Thoracic aorta (tissue), 2 donors: ENCODE data around the gene CARMIL1. TPM values are rescaled to one million over a fixed set of nuclear protein-coding genes. Genes with fewer than 3 reads are reported as not detected.
"Not testable (repeated sequence)": the region's sequence is repeated elsewhere in the genome, so short reads cannot be mapped to it uniquely, and the experiment has no call there.

ENCODE experiments used
- ATAC-seq: fragments of 150-250 bp; one replicate; pipeline ENCODE4 v1.8.0; 2017; ENCODE audit warnings: low read depth; ENCODE audit not compliant: insufficient number of reproducible peaks, low FRiP score
- DNase-seq: peaks from one replicate; pipeline ENCODE4 v3.0.0-alpha.2; 2020; ENCODE audit warnings: low spot score
- H3K27ac ChIP-seq, 2 donors: fragments of 200-600 bp; sonication (generic); 1 replicate in 1 of 2; 2 replicates in 1 of 2; pipeline ENCODE4 v1.5.1; 2016; ENCODE audit warnings: mild to moderate bottlenecking in 2 of 2, moderate library complexity in 2 of 2
- H3K27me3 ChIP-seq: fragments of 200-600 bp; sonication (generic); replicated peaks from 2 replicates; pipeline ENCODE4 v1.6.0; 2016; ENCODE audit warnings: mild to moderate bottlenecking; ENCODE audit not compliant: insufficient read depth
- H3K36me3 ChIP-seq: fragments of 200-600 bp; sonication (generic); one replicate; pipeline ENCODE4 v1.5.1; 2016
- H3K4me1 ChIP-seq, 2 donors: fragments of 200-600 bp; sonication (generic); 1 replicate in 1 of 2; 2 replicates in 1 of 2; pipeline versions ENCODE4 v1.5.1 to v1.6.0; 2016; ENCODE audit warnings: low read depth in 2 of 2, mild to moderate bottlenecking in 1 of 2; ENCODE audit not compliant: control insufficient read depth in 1 of 2
- H3K4me3 ChIP-seq: fragments of 200-600 bp; sonication (generic); 2 replicates; pipeline ENCODE4 v1.5.1; 2016; ENCODE audit warnings: mild to moderate bottlenecking
- H3K9me3 ChIP-seq: fragments of 200-600 bp; sonication (generic); 2 replicates; pipeline ENCODE4 v1.5.1; 2016
- total RNA-seq, 2 donors: library from RNA; depleted of rRNA; stranded (reverse); fragments of >200 nt; gene quantifications; one replicate each; pipeline versions ENCODE4 v1.1.0 to v1.2.3, GENCODE V29; 2016
- TF ChIP-seq, protein P1 (sequence below): fragments of 200-600 bp; sonication (generic); IDR thresholded peaks from one replicate; pipeline ENCODE4 v1.5.1; 2019; ENCODE audit warnings: antibody characterized with exemption

Gene CARMIL1
- total RNA-seq, 2 donors from 2014 or later: 60.4 to 63.0 TPM

DNA sequence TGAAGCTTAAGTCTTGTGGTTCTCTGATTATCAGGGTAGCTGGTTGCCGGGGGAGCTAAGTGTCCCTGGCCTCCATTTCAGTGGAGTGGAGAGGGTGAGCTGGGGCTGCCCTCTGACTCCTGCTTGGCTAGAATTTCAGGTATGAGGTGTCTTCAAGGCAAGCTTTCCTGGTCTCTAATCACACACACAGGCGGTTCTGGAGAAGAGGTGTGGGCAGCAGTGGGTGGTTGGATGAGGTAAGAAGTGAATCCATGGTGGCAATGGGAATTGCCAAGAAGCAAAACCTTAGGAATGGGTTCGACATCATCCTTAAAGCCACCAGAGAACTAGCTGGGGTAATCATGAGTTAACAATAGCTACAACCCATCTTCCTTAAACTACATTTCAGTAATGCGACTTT is 157.6 kb downstream of the CARMIL1 start:
- H3K9me3 ChIP-seq: no peaks in the 10 kb centered on the region
- peaks cover 0 to 3% of the 10 kb centered on the region in 2 donors for H3K4me1 ChIP-seq
- H3K27ac ChIP-seq: no peak overlapping the region
- H3K4me3 ChIP-seq: no peak overlapping the region
- H3K27me3 ChIP-seq: no peaks in the 10 kb centered on the region
- DNase-seq (no peak), ATAC-seq (no peak)
- TF ChIP-seq, protein P1, sequence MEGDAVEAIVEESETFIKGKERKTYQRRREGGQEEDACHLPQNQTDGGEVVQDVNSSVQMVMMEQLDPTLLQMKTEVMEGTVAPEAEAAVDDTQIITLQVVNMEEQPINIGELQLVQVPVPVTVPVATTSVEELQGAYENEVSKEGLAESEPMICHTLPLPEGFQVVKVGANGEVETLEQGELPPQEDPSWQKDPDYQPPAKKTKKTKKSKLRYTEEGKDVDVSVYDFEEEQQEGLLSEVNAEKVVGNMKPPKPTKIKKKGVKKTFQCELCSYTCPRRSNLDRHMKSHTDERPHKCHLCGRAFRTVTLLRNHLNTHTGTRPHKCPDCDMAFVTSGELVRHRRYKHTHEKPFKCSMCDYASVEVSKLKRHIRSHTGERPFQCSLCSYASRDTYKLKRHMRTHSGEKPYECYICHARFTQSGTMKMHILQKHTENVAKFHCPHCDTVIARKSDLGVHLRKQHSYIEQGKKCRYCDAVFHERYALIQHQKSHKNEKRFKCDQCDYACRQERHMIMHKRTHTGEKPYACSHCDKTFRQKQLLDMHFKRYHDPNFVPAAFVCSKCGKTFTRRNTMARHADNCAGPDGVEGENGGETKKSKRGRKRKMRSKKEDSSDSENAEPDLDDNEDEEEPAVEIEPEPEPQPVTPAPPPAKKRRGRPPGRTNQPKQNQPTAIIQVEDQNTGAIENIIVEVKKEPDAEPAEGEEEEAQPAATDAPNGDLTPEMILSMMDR: no peak
- no peaks in the 10 kb centered on the region for H3K36me3 ChIP-seq

DNA sequence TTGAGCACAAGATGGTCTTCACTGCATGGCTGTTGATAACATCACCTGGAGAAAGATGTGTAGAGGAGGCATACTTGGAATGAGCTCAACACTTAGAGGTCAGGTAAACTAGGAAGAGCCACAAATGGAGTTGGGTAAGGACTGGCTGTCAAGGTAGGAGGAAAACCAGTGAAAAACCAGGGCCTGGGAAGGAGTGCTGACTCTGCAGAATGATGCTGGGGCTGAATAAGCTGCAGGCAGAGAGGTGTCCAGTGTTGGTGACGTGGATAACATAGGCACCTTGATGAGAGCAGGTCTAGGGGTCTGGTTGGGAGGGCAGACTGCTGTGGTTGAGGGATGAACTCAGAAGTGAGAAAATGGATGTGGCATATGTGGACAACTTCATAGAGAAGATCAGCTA is 160.2 kb downstream of the CARMIL1 start:
- Histone ChIP-seq H3K36me3 (no peaks in the 10 kb centered on the region), H3K4me3 (no peak overlapping the region), H3K4me1 (peaks cover 0 to 18% of the 10 kb centered on the region in 2 donors), H3K9me3 (no peaks in the 10 kb centered on the region), H3K27me3 (no peaks in the 10 kb centered on the region), H3K27ac (no peak overlapping the region)
- DNase-seq (no peak), ATAC-seq (no peak)
- TF ChIP-seq, protein P1: no peak

DNA sequence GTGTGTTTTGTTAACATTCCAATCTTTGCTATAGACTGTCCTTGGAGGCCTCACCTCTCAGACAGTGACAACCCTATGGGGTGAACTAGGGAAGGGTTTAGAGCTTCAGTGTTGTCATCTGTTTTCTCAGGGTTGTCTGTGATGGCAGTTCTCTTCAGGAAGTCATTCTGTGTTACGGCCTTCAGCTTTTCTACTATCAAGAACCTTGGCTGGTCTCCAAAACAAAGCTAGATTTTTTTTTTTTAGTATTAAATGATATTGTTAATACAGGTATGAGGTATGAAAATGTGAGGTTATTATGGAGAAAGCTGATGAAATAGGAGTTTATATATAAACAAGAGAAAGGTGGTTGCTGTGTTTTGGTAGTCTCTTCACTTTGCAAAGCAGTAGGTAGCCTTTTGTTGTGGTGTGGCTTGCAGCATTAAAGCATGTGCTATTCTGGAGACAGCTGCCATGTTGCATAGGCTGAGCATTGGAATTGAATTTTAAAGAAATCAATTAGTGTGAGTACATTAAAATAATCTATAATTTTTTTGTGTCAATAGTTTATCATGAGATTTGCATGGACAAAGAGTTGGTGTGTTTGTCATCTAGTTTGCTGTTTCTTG is 162.6 kb downstream of the CARMIL1 start:
- peaks cover 5% of the 10 kb centered on the region for H3K9me3 ChIP-seq
- TF ChIP-seq, protein P1: no peak
- H3K36me3 ChIP-seq: peaks cover 5% of the 10 kb centered on the region
- H3K4me3 ChIP-seq: no peak overlapping the region
- DNase-seq (no peak), ATAC-seq (no peak)
- H3K27ac ChIP-seq: no peak overlapping the region
- peaks cover 3 to 22% of the 10 kb centered on the region in 2 donors for H3K4me1 ChIP-seq
- H3K27me3 ChIP-seq: no peaks in the 10 kb centered on the region

DNA sequence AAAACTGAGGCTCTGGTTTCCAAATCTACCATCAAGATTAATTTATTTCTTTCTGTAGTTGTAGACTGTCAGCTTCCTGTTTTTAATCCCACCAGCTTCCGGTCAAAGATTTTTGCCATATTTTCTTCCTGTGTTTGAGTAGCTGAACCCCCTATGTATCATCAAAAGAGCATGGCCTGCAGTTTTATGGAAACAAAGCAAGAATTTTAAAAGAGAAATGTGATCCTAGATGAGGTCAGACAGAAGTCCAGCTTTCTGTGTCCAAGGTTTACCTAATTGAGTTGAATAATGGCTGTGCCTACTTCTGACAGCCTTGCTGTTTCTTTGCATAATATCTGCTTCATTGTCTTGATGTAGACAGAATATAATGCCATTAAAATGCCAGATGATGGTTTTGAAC is 163.7 kb downstream of the CARMIL1 start:
- H3K27ac ChIP-seq: no peak overlapping the region
- H3K4me1 ChIP-seq: peaks cover 14 to 33% of the 10 kb centered on the region in 2 donors
- H3K4me3 ChIP-seq: no peak overlapping the region
- DNase-seq (no peak), ATAC-seq (no peak)
- H3K36me3 ChIP-seq: peaks cover 5% of the 10 kb centered on the region
- TF ChIP-seq, protein P1: no peak
- no peaks in the 10 kb centered on the region for H3K27me3 ChIP-seq
- H3K9me3 ChIP-seq: peaks cover 5% of the 10 kb centered on the region

DNA sequence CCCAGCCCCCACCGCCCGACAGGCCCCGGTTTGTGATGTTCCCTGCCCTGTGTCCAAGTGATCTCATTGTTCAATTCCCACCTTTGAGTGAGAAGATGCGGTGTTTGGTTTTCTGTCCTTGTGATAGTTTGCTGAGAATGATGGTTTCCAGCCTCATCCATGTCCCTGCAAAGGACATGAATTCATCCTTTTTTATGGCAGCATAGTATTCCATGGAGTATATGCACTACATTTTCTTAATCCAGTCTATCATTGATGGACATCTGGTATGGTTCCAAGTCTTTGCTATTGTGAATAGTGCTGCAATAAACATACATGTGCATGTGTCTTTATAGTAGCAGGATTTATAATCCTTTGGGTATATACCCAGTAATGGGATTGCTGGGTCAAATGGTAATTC is 165.3 kb downstream of the CARMIL1 start:
- not testable (repeated sequence) for DNase-seq, H3K27me3 ChIP-seq, H3K9me3 ChIP-seq, H3K36me3 ChIP-seq, H3K27ac ChIP-seq, H3K4me3 ChIP-seq, ATAC-seq
- H3K4me1 ChIP-seq: peaks cover 16 to 47% of the 10 kb centered on the region in 2 donors
